Thymus (tissue), 11 donors: ENCODE measurements around the gene SLC26A5. TPM values are rescaled to one million over a fixed set of nuclear protein-coding genes. Genes with fewer than 3 reads are reported as not detected.
"Not testable (repeated sequence)": the region's sequence is repeated elsewhere in the genome, so short reads cannot be mapped to it uniquely, and the experiment has no call there.

ENCODE experiments used
- DNase-seq, 9 donors: peaks; one replicate each; pipeline ENCODE4 v3.0.0-alpha.2; 2013; ENCODE audit warnings: low spot score in 9 of 9, low read depth in 6 of 9, missing footprints in 1 of 9
- H3K27ac ChIP-seq, 2 donors: one replicate each; pipeline ENCODE4 v1.5.1; 2013; ENCODE audit warnings: control low read depth in 1 of 2, low read depth in 1 of 2, low read length in 1 of 2, mild to moderate bottlenecking in 1 of 2, moderate library complexity in 1 of 2
- H3K27me3 ChIP-seq, 2 donors: one replicate each; pipeline ENCODE4 v1.5.1; 2013; ENCODE audit warnings: low read length in 1 of 2; ENCODE audit not compliant: control insufficient read depth in 2 of 2, insufficient read depth in 1 of 2
- H3K36me3 ChIP-seq, 2 donors: one replicate each; pipeline ENCODE4 v1.5.1; 2013; ENCODE audit warnings: low read length in 1 of 2, mild to moderate bottlenecking in 1 of 2, moderate library complexity in 1 of 2; ENCODE audit not compliant: control insufficient read depth in 2 of 2, insufficient read depth in 2 of 2
- H3K4me1 ChIP-seq, 2 donors: one replicate each; pipeline ENCODE4 v1.5.1; 2013; ENCODE audit warnings: low read length in 2 of 2; ENCODE audit not compliant: control insufficient read depth in 2 of 2, insufficient read depth in 2 of 2
- H3K4me3 ChIP-seq, 2 donors: one replicate each; pipeline ENCODE4 v1.5.1; 2013; ENCODE audit warnings: low read length in 2 of 2, control low read depth in 1 of 2, mild to moderate bottlenecking in 1 of 2
- H3K9me3 ChIP-seq, 2 donors: one replicate each; pipeline ENCODE4 v1.5.1; 2013; ENCODE audit warnings: low read length in 1 of 2, mild to moderate bottlenecking in 1 of 2; ENCODE audit not compliant: control insufficient read depth in 2 of 2, insufficient read depth in 1 of 2
- WGBS: extraction: QIAGEN DNeasy Blood & Tissue Kit; methylation state at CpG from one replicate; pipeline ENCODE4 v1.1.7; 2013; 5-methylcytosine and 5-hydroxymethylcytosine counted together
- polyA plus RNA-seq: library from polyadenylated mRNA; stranded (reverse); fragments of 200-250 nt; gene quantifications from one replicate; pipeline ENCODE4 v1.2.3, GENCODE V29; 2013
- total RNA-seq: library from RNA; stranded (reverse); fragments of 120-200 nt; gene quantifications from one replicate; pipeline ENCODE4 v1.2.4, GENCODE V29; 2013
- donor health status: healthy.

SLC26A5 gene
- total and polyA plus RNA-seq, 2 donors: 0.05 to 0.07 TPM

GRCh38 chr7:103418241-103418640 lies 27.8 kb downstream of the SLC26A5 start:
- no peak for DNase-seq
- WGBS: 84% methylated on average over 3 of the region's 3 CpGs
- no peaks in the 10 kb centered on the region for H3K27me3 ChIP-seq
- no peaks in the 10 kb centered on the region for H3K36me3 ChIP-seq
- no peaks in the 10 kb centered on the region for H3K4me1 ChIP-seq
- no peaks in the 10 kb centered on the region for H3K9me3 ChIP-seq
- no peak overlapping the region for H3K27ac ChIP-seq
- H3K4me3 ChIP-seq: no peak overlapping the region

GRCh38 chr7:103413407-103413806 lies 32.6 kb downstream of the SLC26A5 start:
- no peak overlapping the region for H3K4me3 ChIP-seq
- no peak for DNase-seq
- H3K27ac ChIP-seq: no peak overlapping the region
- no peaks in the 10 kb centered on the region for H3K4me1 ChIP-seq
- H3K36me3 ChIP-seq: no peaks in the 10 kb centered on the region
- H3K9me3 ChIP-seq: no peaks in the 10 kb centered on the region
- WGBS: 94% methylated on average over 5 of the region's 5 CpGs
- H3K27me3 ChIP-seq: no peaks in the 10 kb centered on the region

GRCh38 chr7:103412151-103412550 lies 33.9 kb downstream of the SLC26A5 start:
- Histone ChIP-seq H3K9me3 (no peaks in the 10 kb centered on the region), H3K27ac (no peak overlapping the region), H3K36me3 (no peaks in the 10 kb centered on the region), H3K4me1 (no peaks in the 10 kb centered on the region), H3K27me3 (no peaks in the 10 kb centered on the region), H3K4me3 (no peak overlapping the region)
- DNase-seq: no peak
- 99% methylated on average over 1 of the region's 1 CpG for WGBS

- not testable (repeated sequence) for H3K9me3 ChIP-seq, DNase-seq, H3K27ac ChIP-seq, H3K27me3 ChIP-seq, H3K4me3 ChIP-seq, H3K4me1 ChIP-seq, H3K36me3 ChIP-seq
- WGBS: 88% methylated on average over 7 of the region's 7 CpGs
Observed at GRCh38 chr7:103405789-103406613, 40.0 kb downstream of the SLC26A5 start.

GRCh38 chr7:103399687-103400086 lies 46.3 kb downstream of the SLC26A5 start:
- not testable (repeated sequence) for H3K9me3 ChIP-seq, H3K27me3 ChIP-seq, H3K4me3 ChIP-seq, H3K4me1 ChIP-seq, H3K27ac ChIP-seq, H3K36me3 ChIP-seq, DNase-seq

GRCh38 chr7:103398483-103399127 lies 47.4 kb downstream of the SLC26A5 start:
- no peaks in the 10 kb centered on the region for H3K4me1 ChIP-seq
- WGBS: 48% methylated on average over 2 of the region's 2 CpGs
- no peak for DNase-seq

GRCh38 chr7:103396471-103396870 lies 49.5 kb downstream of the SLC26A5 start:
- Histone ChIP-seq H3K4me1 (no peaks in the 10 kb centered on the region), H3K4me3 (no peak overlapping the region)
- 61% methylated on average over 8 of the region's 8 CpGs for WGBS

More at GRCh38 chr7:103398483-103399127, 47.4 kb downstream of the SLC26A5 start:
- Histone ChIP-seq H3K4me3 (no peak overlapping the region), H3K9me3 (no peaks in the 10 kb centered on the region), H3K36me3 (no peaks in the 10 kb centered on the region), H3K27me3 (no peaks in the 10 kb centered on the region), H3K27ac (no peak overlapping the region)

GRCh38 chr7:103395071-103395470 lies 50.9 kb downstream of the SLC26A5 start:
- no peak overlapping the region for H3K4me3 ChIP-seq
- no peak overlapping the region for H3K27ac ChIP-seq
- no peaks in the 10 kb centered on the region for H3K9me3 ChIP-seq
- no peaks in the 10 kb centered on the region for H3K27me3 ChIP-seq
- 40% methylated on average over 1 of the region's 1 CpG for WGBS
- H3K36me3 ChIP-seq: no peaks in the 10 kb centered on the region
- H3K4me1 ChIP-seq: no peaks in the 10 kb centered on the region
- no peak for DNase-seq

More at GRCh38 chr7:103396471-103396870, 49.5 kb downstream of the SLC26A5 start:
- no peak for DNase-seq
- Histone ChIP-seq H3K27ac (no peak overlapping the region), H3K27me3 (no peaks in the 10 kb centered on the region), H3K36me3 (no peaks in the 10 kb centered on the region), H3K9me3 (no peaks in the 10 kb centered on the region)

GRCh38 chr7:103394566-103394965 lies 51.4 kb downstream of the SLC26A5 start:
- over 99% methylated on average over 4 of the region's 4 CpGs for WGBS
- Histone ChIP-seq H3K27ac (no peak overlapping the region), H3K27me3 (no peaks in the 10 kb centered on the region), H3K4me1 (no peaks in the 10 kb centered on the region), H3K36me3 (no peaks in the 10 kb centered on the region), H3K4me3 (no peak overlapping the region), H3K9me3 (no peaks in the 10 kb centered on the region)
- no peak for DNase-seq
